HG02852 (cell line): ENCODE measurements around the gene PRR35.
"Not testable (repeated sequence)": the region's sequence is repeated elsewhere in the genome, so short reads cannot be mapped to it uniquely, and the experiment has no call there.

Experiments
- ATAC-seq: cut with Tn5 transposase; IDR thresholded peaks from one replicate; pipeline ENCODE4 v1.9.1; 2021; ENCODE audit warnings: mild to moderate bottlenecking, moderate library complexity; ENCODE audit not compliant: unreplicated experiment

PRR35 gene

DNA sequence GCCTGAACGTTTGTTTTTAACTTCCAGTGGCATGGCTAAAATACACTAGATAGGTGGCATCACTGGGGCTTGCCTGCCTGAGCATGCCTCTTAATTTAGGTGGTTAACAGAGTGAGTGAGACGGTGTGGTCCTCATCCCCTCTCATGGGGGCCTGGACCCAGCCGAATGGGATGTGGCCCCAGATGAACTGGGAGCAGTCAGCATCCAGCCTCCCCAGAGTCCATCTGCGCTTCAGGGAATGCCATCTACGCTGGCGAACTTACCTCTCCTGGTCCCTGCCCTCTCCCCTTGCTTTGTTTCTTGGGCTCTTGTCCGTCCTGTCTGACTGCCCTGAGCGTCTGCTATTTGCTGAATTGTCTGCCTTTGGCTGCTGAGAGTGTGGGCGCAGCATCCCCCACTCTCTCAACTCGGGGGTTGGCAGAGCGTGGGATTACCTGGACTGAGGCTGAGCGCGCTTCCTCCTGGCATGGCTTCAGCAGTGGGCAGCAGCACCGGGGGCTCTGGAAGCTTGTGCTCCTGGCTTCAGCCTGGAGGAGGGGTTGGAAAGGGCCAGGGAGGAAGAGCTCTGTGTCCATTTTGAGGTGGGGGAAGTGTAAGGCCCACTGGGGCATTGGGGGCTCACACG, 31.8 kb downstream of the PRR35 start:
- no peak for ATAC-seq

GRCh38 chr16:592518-593306, 32.5 kb downstream of the PRR35 start:
- no peak for ATAC-seq

GRCh38 chr16:593406-593805, 33.2 kb downstream of the PRR35 start:
- no peak for ATAC-seq

- no peak for ATAC-seq
Measured at GRCh38 chr16:593807-594206, 33.6 kb downstream of the PRR35 start.

GRCh38 chr16:595094-595528, 34.9 kb downstream of the PRR35 start:
- no peak for ATAC-seq

DNA sequence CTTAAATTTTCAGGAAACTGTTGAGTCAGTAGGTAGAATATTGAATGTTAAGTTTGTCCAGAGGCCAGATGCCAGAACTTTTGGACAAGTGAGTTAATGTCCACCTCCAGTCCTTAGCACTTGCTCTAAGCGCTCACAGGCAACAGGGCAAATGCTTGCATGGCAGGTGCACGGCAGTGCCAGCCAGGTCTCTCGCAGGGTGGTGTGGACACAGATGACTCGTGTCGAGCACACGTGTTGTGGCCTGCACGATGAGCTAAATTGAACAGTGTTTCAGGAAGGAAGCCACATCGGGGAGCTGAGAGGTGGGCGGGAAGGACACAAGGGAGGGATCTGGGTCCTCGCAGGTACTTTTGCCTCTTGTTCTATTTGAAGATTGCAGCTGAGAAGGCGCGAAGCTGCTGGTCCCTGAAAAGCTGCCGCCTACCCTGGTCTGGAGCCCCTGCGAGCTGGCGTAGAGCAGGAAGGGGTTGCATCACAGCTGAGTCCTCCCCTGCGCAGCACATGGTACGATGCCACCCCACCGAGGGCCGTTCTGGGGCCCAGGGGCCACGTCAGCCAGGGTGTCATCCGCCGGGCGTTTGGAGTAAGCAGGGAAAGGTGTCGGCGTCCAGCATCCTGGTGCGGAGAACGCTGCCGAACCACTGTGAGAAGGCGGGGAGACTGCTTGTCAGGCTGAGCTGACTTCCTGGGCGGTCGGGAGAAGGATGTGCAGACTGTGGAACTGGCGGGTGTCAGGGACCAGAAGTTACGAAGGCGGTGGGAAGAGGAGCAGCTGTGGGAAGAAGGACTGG, 35.9 kb downstream of the PRR35 start:
- ATAC-seq: no peak

GRCh38 chr16:596736-597060, 36.5 kb downstream of the PRR35 start:
- ATAC-seq: no peak

DNA sequence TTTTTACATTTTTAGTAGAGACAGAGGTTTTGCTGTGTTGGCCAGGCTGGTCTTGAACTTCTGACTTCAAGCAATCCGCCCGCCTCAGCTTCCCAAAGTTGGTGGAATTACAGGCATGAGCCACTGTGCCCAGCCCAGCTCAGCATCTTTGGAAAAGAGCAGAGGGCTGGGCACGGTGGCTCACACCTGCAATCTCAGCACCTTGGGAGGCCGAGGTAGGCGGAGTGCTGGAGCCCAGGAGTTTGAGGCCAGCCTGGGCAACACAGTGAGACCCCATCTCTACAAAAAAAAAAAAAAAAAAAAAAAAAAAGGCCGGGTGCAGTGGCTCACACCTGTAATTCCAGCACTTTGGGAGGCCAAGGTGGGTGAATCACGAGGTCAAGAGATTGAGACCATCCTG, 37.5 kb downstream of the PRR35 start:
- not testable (repeated sequence) for ATAC-seq

DNA sequence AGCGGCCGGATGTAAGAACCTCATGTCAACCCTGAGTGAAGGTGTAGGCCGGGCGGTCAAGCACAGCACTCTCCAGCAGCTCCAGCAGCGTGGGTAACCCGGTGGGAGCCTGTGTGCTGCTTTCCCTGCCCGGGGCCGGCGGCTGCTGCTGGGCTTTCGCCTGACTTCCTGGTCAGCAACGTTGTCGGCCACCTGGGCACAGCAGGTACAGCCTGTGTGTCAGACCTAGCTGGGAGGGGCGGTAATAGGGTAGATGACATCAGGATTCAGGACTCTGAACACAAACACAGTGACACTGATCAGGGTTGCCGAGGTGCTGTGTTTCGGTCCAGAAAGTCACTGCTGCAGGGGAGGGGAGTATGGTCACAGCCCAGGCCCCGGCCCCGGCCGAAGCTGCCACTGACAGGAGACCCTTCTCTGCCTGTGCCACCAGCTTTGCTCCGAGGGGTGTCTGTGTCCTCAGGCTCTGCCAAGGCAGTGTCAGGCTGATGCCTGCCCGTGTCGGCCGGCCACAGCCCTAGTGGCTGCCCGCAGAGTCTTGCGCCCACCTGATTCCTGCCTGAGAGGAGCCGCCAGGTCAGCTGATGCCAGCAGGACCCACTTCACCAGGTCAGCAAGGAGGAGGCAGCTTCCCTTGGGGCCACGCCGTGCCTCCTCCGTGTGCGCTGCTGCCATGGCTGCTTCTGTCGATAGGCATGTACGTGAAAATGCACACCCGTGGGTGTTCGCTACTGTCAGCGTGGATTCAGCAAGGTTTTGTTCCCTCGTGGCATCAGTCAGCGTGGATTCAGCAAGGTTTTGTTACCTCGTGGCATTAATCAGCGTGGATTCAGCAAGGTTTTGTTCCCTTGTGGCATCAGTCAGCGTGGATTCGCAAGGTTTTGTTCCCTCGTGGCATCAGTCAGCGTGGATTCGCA, 38.9 kb downstream of the PRR35 start:
- ATAC-seq: no peak

GRCh38 chr16:600781-601180, 40.6 kb downstream of the PRR35 start:
- ATAC-seq: no peak

DNA sequence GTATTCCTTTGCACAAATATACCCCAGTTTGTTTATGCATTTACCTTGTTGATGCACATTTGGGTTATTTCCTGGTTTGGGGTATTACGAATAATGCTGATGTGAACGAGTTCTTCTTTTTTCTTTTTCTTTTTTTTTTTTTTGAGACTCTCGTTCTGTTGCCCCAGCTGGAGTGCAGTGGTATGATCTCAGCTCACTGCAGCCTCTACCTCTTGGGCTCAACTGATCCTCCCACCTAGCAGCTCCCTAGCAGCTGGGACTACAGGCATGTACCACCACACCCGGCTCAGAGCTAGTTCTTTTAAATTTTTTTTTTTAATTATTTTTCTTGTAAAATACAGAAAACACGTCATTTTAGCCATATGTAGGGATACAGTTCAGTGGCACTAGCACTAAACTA, 43.7 kb downstream of the PRR35 start:
- ATAC-seq: no peak

- ATAC-seq: no peak
Measured at GRCh38 chr16:606656-607307, 46.6 kb downstream of the PRR35 start.

GRCh38 chr16:608019-608418, 47.8 kb downstream of the PRR35 start:
- ATAC-seq: no peak

DNA sequence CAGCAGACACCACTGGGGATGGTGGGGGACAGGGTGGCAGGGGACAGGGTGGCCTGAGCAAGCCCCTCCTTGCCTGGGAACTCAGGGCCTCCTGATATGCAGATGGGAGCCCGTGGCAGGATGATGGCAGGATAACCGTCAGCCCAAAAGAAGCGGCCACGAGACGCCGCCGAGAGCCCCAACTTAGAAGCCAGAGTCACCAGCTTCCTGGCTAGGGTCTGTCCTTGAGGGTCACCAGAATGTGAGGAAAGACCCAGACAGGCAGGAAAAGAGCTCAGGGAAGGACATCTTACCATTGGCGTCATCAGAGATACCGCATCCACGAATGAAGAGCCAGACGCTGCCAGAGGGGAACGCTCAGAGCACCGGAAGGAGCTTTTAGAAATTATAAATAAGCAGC, 49.1 kb downstream of the PRR35 start:
- ATAC-seq: no peak

GRCh38 chr16:609984-610383, 49.8 kb downstream of the PRR35 start:
- ATAC-seq: no peak

- no peak for ATAC-seq
Measured at GRCh38 chr16:610513-611381, 50.6 kb downstream of the PRR35 start.

DNA sequence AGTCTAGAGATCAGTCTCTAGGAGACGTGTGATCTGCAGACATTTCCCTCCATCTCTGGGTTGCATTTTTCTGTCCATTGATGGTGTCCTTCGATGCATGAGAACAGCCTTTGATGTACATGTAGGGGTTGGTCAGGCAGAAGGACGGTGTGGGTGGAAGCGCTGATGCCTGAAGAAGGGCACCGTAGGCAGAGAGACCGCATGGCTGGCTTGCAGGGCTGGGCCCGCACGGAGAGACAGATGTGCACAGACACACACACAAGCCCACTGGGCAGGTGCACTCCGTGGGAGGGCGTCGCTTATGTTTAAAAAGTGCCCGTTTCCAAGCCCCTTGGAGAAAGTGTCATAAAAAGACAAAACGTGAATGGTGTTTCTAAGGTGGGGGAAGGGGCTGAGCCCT, 54.9 kb downstream of the PRR35 start:
- ATAC-seq: no peak
